ENCODE data around the gene FDPS.

Gene FDPS

DNA sequence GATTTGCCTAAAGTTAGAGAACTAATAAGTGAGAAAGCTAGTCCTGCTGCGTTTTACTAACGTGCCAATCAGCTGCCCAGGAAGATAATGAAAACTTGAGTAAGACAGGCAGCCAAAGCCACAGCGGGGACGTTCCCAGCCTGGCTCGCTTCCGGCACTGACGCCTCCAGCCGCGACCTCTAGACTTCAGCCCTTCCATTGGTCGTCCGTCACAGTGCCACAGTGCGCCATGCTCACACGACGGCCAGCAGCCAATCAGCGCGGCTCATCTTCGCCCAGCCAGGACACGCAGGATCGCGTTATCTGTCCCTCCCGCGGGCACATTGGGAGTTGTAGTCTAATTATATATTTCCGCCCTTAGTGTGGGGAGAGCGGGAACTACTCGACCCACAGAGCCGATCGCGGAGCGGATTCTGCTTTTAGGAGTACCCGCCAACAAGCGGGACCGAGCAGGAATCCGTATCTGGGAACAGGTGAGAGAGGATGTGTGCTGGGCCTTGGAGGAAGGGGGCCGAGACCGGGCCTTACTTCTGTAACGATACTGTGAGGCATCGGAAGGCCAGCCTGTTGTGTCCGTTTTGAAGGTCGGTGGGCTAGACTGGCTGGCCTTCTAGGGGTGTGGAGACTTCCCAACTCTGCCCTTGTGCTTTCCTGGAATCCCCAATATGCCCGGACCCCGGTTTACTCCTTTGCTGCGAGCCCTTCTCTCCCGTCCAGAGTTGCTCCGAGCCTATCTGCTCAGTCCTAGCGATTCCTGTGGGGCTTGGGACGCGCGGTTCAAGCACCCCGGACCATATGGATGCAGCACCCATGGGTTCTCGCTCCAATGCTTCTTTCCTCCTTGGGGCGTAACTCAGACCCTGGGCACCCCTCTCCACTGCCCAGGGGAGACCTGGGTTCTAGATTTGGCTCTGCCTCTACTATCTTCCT lies at the start of gene FDPS:
Gene FDPS (plus strand): TSS at position 374 of the 930 bp plus-strand sequence. CDS start 924 bp downstream, outside the sequence.
- peak; percentile 96 for DNase-seq

- no peak for DNase-seq
Measured at GRCh38 chr1:155260276-155260675, 48.4 kb upstream of the FDPS start.

DNA sequence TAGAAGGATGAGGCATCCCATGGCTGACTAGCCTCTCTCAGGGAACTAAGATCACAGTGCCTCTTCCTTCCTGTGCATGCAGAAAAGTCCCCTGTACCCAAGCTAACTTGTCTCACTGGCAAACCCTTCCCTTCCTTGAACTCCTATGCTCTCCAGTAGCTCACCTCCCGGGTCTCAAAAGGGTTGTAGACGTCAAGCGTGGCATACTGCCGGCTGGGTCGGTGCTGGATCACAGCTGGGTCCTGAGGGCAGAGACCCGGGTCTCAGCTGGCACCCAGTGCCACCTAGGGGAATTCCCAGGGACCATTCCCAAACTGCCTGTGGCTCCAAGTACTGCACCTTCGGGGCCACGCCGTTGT lies 47.2 kb upstream of the FDPS start:
- DNase-seq, result no peak

- DNase-seq, result peak; percentile 92
Measured at GRCh38 chr1:155261852-155262673, 46.6 kb upstream of the FDPS start, which contains the start of gene SCAMP3. TSS of gene SCAMP3 (minus strand) at chr1:155262360. CDS start at chr1:155262151, 209 bp downstream.

DNA sequence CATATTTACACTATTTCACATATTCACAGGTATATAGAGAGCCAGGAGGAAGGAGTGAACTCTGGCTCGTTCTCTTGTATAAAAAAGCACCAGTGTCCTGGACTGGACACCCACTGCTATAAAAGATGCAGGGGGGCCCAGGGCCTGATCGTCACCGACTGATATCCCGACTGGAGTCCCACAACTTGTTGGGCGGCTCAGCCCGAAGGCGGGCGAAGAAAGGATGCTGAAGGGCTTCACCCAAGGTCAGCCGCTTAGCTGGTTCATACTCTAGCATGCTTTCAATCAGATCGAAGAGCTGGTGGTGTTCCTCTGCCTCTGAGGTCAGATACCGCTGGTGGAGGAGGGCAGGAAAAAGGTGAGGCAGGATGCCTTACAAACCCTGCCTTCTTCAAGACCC lies 45.6 kb upstream of the FDPS start:
- no peak for DNase-seq

- no peak for DNase-seq
Measured at GRCh38 chr1:155266553-155266952, 42.1 kb upstream of the FDPS start.

- DNase-seq, result no peak
Measured at GRCh38 chr1:155267373-155267772, 41.3 kb upstream of the FDPS start.

GRCh38 chr1:155268630-155269029 lies 40.0 kb upstream of the FDPS start:
- DNase-seq, result no peak

DNA sequence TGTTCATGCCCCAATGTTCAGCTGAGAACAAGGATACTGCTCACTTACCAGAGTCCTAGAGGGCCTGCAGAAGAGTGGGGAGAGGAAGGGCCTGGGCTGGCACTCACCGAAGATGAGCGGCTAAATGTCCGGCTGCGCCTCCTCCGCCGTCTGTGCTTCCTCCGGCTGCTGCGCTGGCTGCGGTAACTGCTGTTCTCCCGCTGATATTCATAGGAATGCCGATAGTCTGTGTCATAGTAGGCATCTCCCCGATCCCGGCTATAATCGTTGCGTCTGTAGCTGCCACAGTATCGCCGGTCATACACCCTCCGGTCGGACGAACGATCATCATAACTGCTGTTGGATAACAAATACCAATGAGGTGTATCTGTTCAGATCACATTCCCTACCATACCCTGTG lies 39.3 kb upstream of the FDPS start:
- no peak for DNase-seq

DNA sequence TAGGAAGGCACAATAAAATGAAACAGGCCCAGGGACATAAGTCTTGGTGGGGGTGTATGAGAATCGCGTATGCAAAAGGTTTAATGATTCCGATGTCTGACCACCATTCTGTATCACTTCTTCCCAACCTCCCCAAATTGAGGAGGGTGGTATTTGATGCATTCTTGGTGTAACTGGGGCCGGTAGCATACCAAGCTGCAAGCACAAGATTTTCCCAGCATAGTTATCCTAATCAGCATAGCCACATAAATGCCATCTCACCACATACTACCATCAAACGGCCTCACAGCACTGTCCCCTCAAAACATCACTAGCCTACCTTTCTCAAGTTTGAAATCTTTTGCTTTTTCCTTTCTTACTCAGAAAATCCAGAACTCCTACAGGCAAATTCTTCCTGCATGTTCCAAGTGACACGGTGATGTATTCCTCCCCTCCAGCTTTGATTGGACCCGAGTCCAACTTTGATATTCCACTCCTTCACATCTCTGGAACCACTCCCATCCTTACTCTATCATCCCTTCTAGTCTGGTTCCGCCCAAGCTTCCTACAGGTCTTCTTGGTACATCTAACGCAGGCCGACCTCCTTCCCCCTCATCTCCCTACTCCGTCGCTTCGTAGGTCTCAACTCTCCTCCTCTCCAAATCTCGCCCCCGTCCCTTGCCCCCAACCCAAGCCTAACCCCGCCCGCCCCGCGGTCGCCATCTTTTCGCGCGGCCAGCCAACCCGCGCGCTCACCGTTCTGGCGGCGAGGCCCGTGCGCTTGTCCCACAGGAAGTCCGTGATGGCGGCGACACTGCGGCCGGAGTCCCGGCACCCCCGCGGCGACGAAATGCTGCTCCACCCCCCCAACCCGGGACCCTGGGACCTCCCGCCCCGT lies 36.0 kb upstream of the FDPS start:
- DNase-seq, result peak; percentile 80

GRCh38 chr1:155273343-155274245 lies 35.1 kb upstream of the FDPS start, which contains the start of gene CLK2:
TSS of gene CLK2 (minus strand) at chr1:155273504. CDS start at chr1:155270977, 2,527 bp downstream.
- peak; percentile 98 for DNase-seq

DNA sequence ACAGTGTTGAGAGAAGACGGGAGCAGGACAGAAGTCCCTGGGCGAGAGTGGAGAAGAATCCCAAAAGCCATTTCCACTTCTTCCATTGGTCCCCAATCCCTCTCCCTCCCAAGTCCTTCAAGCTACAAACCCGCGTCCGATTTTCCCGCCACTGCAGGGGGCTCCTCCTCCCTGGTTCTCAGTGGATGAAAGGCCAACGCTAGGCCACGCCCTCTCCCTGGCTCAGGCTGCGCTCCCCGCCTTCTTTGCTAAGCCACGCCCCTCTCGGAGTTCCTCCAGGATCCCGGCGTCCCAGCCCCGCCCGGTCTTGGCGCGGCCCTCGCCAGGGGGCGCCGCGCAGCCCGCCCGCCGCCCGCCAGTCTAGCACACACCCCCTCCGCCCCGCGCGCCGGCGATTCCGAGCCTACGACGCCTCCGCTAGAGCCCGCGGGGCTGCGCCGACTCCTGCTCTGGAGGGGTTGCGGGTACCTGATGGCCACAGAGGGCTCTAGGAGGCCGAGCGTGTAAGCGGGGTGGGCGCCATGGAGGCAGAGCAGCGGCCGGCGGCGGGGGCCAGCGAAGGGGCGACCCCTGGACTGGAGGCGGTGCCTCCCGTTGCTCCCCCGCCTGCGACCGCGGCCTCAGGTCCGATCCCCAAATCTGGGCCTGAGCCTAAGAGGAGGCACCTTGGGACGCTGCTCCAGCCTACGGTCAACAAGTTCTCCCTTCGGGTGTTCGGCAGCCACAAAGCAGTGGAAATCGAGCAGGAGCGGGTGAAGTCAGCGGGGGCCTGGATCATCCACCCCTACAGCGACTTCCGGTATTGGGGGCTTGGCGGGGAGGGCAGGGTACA lies 31.4 kb upstream of the FDPS start, which contains the start of gene HCN3:
Gene HCN3 (plus strand): TSS at position 394 of the 832 bp plus-strand sequence. CDS start 128 bp downstream, at position 522.
- DNase-seq, result peak; percentile 99

GRCh38 chr1:155277902-155278688 lies 30.6 kb upstream of the FDPS start:
- peak; percentile 89 for DNase-seq

DNA sequence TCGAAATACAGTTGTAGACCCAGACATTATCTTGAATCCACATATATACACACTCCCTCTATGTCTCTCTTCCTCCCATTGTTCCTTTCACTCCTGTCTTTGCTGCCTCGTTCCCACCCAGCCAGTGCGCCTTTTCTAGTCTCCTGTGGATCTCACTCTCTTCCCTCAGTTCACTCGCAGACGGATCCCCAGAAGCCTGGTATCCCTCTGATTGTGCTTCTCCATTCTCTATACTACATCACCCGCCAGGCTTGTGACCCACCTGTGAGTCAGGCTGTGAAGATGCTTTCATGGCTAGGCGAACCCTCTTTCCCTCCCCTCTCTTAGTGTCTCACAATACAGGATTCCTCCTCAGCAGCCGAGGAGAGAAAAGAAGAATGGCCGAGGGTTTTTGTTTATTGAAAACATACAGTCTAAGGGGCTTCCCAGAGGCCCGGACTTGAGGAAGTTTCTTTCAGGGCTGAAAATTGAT lies 29.9 kb upstream of the FDPS start:
- DNase-seq, result no peak

DNA sequence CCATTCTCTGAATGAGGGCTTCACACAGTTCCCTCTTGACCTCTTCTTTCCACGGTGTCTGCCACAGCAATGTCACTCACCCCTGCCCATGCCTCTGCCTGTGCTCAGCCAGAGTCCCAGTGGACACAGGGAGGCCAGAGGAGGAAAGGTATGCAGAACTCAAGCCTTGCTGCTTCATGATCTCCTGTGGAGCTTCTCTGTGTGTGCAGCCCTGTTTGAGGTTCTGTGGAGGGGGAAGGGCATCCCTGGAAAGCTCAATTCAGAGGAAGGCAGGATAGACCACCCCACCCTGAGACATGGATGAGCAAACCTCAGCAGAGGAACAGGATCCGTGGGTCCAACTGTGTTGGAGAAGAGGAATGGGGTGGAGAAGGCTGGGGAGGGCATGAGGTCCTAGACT lies 29.4 kb upstream of the FDPS start:
- no peak for DNase-seq

- no peak for DNase-seq
Measured at GRCh38 chr1:155282488-155283091, 26.1 kb upstream of the FDPS start.

- no peak for DNase-seq
Measured at GRCh38 chr1:155284476-155284875, 24.2 kb upstream of the FDPS start.

- no peak for DNase-seq
Measured at GRCh38 chr1:155285063-155285462, 23.6 kb upstream of the FDPS start.

DNA sequence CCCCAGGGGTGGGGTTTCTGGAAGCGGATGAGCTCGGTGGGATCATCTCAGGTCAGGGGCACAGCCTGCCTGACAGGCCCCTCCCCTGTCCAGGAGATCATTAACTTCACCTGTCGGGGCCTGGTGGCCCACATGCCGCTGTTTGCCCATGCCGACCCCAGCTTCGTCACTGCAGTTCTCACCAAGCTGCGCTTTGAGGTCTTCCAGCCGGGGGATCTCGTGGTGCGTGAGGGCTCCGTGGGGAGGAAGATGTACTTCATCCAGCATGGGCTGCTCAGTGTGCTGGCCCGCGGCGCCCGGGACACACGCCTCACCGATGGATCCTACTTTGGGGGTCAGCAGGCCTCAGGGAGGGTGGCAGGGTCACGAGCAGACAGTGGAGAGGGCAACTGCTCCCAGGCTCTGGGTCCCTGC lies 23.0 kb upstream of the FDPS start:
- DNase-seq, result no peak
